HCT116 (cell line): Measurements from ENCODE around the gene RFC1. TPM values are rescaled to one million over a fixed set of nuclear protein-coding genes. Genes with fewer than 3 reads are reported as not detected.

ENCODE experiments used
- ATAC-seq: fragments of 200-7000 bp; cut with Tn5 transposase; 2 replicates; pipeline ENCODE4 v1.9.1; 2020; ENCODE audit warnings: mild to moderate bottlenecking, moderate library complexity
- BruUV-seq: library from RNA; stranded (reverse); fragments of 400-500 nt; replicated peaks from 2 replicates; lab custom pipeline; 2021; lab: Mats Ljungman, UMichigan
- CTCF ChIA-PET: fragments of 300-600 bp; sonication (Branson Sonifier 250); formaldehyde crosslinking; loops from one replicate; lab custom pipeline; 2021; ENCODE audit warnings: antibody characterized with exemption; lab: Charles Lee
- POLR2A ChIA-PET: fragments of 300-600, 350-600 bp; sonication (Branson Sonifier 250); formaldehyde crosslinking; loops from one replicate; lab custom pipeline; 2021; ENCODE audit warnings: antibody characterized with exemption; lab: Charles Lee
- RAD21 ChIA-PET, 2 experiments: fragments of 300-600 bp; sonication (Branson Sonifier 250); formaldehyde crosslinking; loops; one replicate each; lab custom pipeline; 2023; ENCODE audit warnings: low total read pairs in 2 of 2; ENCODE audit not compliant: uncharacterized antibody in 2 of 2, unreplicated experiment in 2 of 2, low non-redundant PET in 1 of 2; lab: Charles Lee
- DNase-seq: peaks from one replicate; pipeline ENCODE4 v3.0.0-alpha.2; 2010; ENCODE audit warnings: low read depth, low spot score
- H2AFZ ChIP-seq: fragments of 200-600 bp; shearing (Covaris generic), sonication (generic); 2 replicates; pipeline ENCODE4 v1.6.1; 2017; ENCODE audit warnings: low read depth, mixed run types, mixed read lengths, antibody characterized with exemption, low read length; ENCODE audit not compliant: poor library complexity, severe bottlenecking
- H3K27ac ChIP-seq: 2 replicates; pipeline ENCODE4 v1.5.1; 2012; ENCODE audit warnings: low read depth, low read length
- H3K27me3 ChIP-seq: fragments of 200-600 bp; sonication (generic); 2 replicates; pipeline ENCODE4 v1.6.1; 2016; ENCODE audit warnings: mixed run types, low read length, mixed read lengths; ENCODE audit not compliant: insufficient read depth
- H3K36me3 ChIP-seq, 2 experiments: fragments of 200-500 bp in 1 of 2; fragments of 200-600 bp in 1 of 2; sonication (Bioruptor generic) in 1 of 2; sonication (generic) in 1 of 2; 2 replicates each; pipeline versions ENCODE4 v1.5.1 to v1.6.1; 2014 to 2016; ENCODE audit warnings: low read length in 2 of 2, inconsistent platforms in 1 of 2, mixed read lengths in 1 of 2, mixed run types in 1 of 2; ENCODE audit not compliant: insufficient read depth in 2 of 2, control insufficient read depth in 1 of 2
- H3K4me1 ChIP-seq, 2 experiments: fragments of 200-600 bp in 1 of 2; sonication (generic) in 1 of 2; 2 replicates each; pipeline versions ENCODE4 v1.5.1 to v1.6.1; 2012 to 2017; ENCODE audit warnings: low read length in 2 of 2, inconsistent platforms in 1 of 2, mild to moderate bottlenecking in 1 of 2, mixed read lengths in 1 of 2, mixed run types in 1 of 2, moderate library complexity in 1 of 2; ENCODE audit not compliant: insufficient read depth in 2 of 2, control insufficient read depth in 1 of 2
- H3K4me2 ChIP-seq: fragments of 200-600 bp; sonication (generic); 2 replicates; pipeline ENCODE4 v1.6.1; 2017; ENCODE audit warnings: mixed run types, low read length, mixed read lengths
- H3K4me3 ChIP-seq, 2 experiments: fragments of 200-600 bp in 1 of 2; sonication (generic) in 1 of 2; replicated peaks in 1 of 2; 2 replicates each; pipeline ENCODE4 v1.5.1; 2011 to 2016; ENCODE audit warnings: low read length in 2 of 2, control low read depth in 1 of 2, low read depth in 1 of 2, mild to moderate bottlenecking in 1 of 2, mixed read lengths in 1 of 2, mixed run types in 1 of 2
- H3K79me2 ChIP-seq: fragments of 200-600 bp; sonication (generic); 2 replicates; pipeline ENCODE4 v1.6.1; 2017; ENCODE audit warnings: mild to moderate bottlenecking, mixed run types, low read length, moderate library complexity, mixed read lengths; ENCODE audit not compliant: insufficient read depth
- H3K9ac ChIP-seq: fragments of 200-600 bp; sonication (generic); 2 replicates; pipeline ENCODE4 v1.6.1; 2016; ENCODE audit warnings: low read length, mixed read lengths
- H3K9me2 ChIP-seq: fragments of 200-600 bp; sonication (generic), shearing (Covaris generic); 2 replicates; pipeline ENCODE4 v1.6.1; 2017; ENCODE audit warnings: mixed run types, mild to moderate bottlenecking, moderate library complexity; ENCODE audit not compliant: insufficient read depth
- H3K9me3 ChIP-seq, 2 experiments: fragments of 200-500 bp in 1 of 2; fragments of 200-600 bp in 1 of 2; sonication (Bioruptor generic) in 1 of 2; sonication (generic) in 1 of 2; 2 replicates each; pipeline ENCODE4 v1.6.1; 2014 to 2017; ENCODE audit warnings: low read length in 2 of 2, mixed read lengths in 2 of 2, inconsistent platforms in 1 of 2, low read depth in 1 of 2, mild to moderate bottlenecking in 1 of 2, mixed run types in 1 of 2, moderate library complexity in 1 of 2; ENCODE audit not compliant: control insufficient read depth in 1 of 2, insufficient read depth in 1 of 2
- H4K20me1 ChIP-seq: fragments of 200-600 bp; sonication (generic), shearing (Covaris generic); 2 replicates; pipeline ENCODE4 v1.6.1; 2017; ENCODE audit warnings: mixed run types, mild to moderate bottlenecking, moderate library complexity; ENCODE audit not compliant: insufficient read depth
- CEBPB ChIP-seq: IDR thresholded peaks from 2 replicates; pipeline ENCODE4 v1.6.1; 2012; ENCODE audit warnings: low read depth
- CTCF ChIP-seq, 3 experiments: fragments of 200-600 bp in 1 of 3; sonication (generic) in 1 of 3; IDR thresholded peaks in 2 of 3; conservative IDR thresholded peaks in 1 of 3; 2 replicates each; pipeline ENCODE4 v1.5.1; 2012 to 2017; ENCODE audit warnings: low read depth in 2 of 3, low read length in 2 of 3, antibody characterized with exemption in 1 of 3, borderline replicate concordance in 1 of 3, control low read depth in 1 of 3, mild to moderate bottlenecking in 1 of 3, mixed read lengths in 1 of 3, mixed run types in 1 of 3, moderate library complexity in 1 of 3; ENCODE audit not compliant: insufficient read depth in 1 of 3
- EGR1 ChIP-seq: IDR thresholded peaks from 2 replicates; pipeline ENCODE4 v1.6.1; 2012; ENCODE audit warnings: low read depth
- ELF1 ChIP-seq: IDR thresholded peaks from 2 replicates; pipeline ENCODE4 v1.6.1; 2012; ENCODE audit warnings: low read depth, borderline replicate concordance
- EZH2 ChIP-seq: fragments of 200-600 bp; sonication (generic); IDR thresholded peaks from 2 replicates; pipeline ENCODE4 v1.6.1; 2017; ENCODE audit warnings: antibody characterized with exemption, mixed run types
- EZH2phosphoT487 ChIP-seq: fragments of 200-600 bp; IDR thresholded peaks from 2 replicates; pipeline ENCODE4 v1.6.1; 2018; ENCODE audit warnings: antibody characterized with exemption, borderline replicate concordance
- FOSL1 ChIP-seq: IDR thresholded peaks from 2 replicates; pipeline ENCODE4 v1.6.1; 2012; ENCODE audit warnings: low read depth
- MAX ChIP-seq: IDR thresholded peaks from 2 replicates; pipeline ENCODE4 v1.6.1; 2012
- POLR2A ChIP-seq: IDR thresholded peaks from 2 replicates; pipeline ENCODE4 v1.7.0; 2011; ENCODE audit warnings: borderline replicate concordance; ENCODE audit not compliant: insufficient read depth, insufficient read length; ENCODE audit errors: extremely low read depth
- POLR2AphosphoS5 ChIP-seq: IDR thresholded peaks from 2 replicates; pipeline ENCODE4 v1.6.1; 2011; ENCODE audit warnings: mild to moderate bottlenecking, low read depth, low read length, moderate library complexity
- TCF7L2 ChIP-seq: IDR thresholded peaks from 2 replicates; pipeline ENCODE4 v1.7.0; 2011; ENCODE audit warnings: borderline replicate concordance, inconsistent platforms; ENCODE audit not compliant: insufficient read depth, insufficient read length; ENCODE audit errors: extremely low read depth
- YY1 ChIP-seq: IDR thresholded peaks from 2 replicates; pipeline ENCODE4 v1.6.1; 2011; ENCODE audit warnings: low read length, low read depth, moderate library complexity, mild to moderate bottlenecking; ENCODE audit not compliant: insufficient replicate concordance; ENCODE audit errors: extremely low read depth
- ZFX ChIP-seq: fragments of 450-650 bp; IDR thresholded peaks from 2 replicates; pipeline ENCODE4 v1.6.1; 2017
- intact Hi-C: fragments of 100-400 bp; cut with micrococcal nuclease; formaldehyde crosslinking; loops from 2 replicates; pipeline ENCODE4 v1.10.0; 2022
- total RNA-seq: library from RNA; stranded (reverse); gene quantifications from one replicate; pipeline ENCODE4 v1.2.1, GENCODE V29; 2021; ENCODE audit not compliant: unreplicated experiment
- TF ChIP-seq, protein P1 (sequence below): IDR thresholded peaks from 2 replicates; pipeline ENCODE4 v1.6.1; 2011; ENCODE audit warnings: mild to moderate bottlenecking, low read length, moderate library complexity; ENCODE audit not compliant: insufficient replicate concordance; ENCODE audit errors: extremely low read depth

The RFC1 gene
- total RNA-seq, 1 experiment from 2014 or later: 52.3 TPM

DNA sequence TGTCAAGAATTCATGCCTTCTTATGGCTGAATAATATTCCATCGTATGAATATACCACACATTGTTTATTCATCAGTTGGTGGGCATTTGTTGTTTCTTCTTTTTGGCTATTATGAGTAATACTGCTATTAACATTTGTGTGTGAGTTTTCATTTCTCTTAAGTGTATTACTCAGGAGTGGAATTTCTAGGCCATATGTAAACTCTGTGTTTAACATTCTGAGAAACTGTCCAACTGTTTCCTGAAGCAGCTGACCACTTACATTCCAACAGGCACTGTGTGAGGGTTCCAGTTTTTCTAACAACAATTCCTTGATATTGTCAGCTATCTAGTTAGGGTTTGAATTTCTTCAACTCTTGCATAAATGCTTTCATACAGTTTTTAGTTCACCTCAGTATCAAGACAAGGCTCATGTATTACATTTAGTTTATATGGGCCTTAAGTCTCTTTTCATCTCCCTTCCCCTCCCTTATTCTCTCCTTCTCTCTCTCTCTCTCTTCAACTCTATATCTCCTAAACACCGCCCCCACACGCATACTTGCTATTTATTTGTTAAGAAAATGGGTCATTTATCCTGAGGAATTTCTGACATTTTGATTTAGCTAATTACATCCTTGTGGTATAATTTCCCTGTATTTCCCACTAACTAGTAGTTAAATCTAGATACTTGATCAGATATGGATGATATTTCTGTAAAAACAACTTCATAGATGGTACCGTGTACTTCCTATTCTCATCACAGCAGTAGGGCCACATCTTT lies 106.4 kb downstream of the RFC1 start:
- Histone ChIP-seq H4K20me1 (no peaks in the 10 kb centered on the region), H3K9me2 (no peaks in the 10 kb centered on the region), H3K36me3 (no peaks in the 10 kb centered on the region), H3K9ac (no peak overlapping the region), H3K79me2 (no peaks in the 10 kb centered on the region), H3K4me3 (no peak overlapping the region), H3K4me1 (peaks cover 6 to 15% of the 10 kb centered on the region in 2 experiments; a peak in 2 of 4 replicates), H2AFZ (no peak overlapping the region), H3K4me2 (no peak overlapping the region), H3K9me3 (no peaks in the 10 kb centered on the region), H3K27me3 (no peaks in the 10 kb centered on the region), H3K27ac (no peak overlapping the region)
- CTCF ChIA-PET: no interaction called here
- no TSS peak for BruUV-seq
- RAD21 ChIA-PET: no interaction called here
- intact Hi-C loops: no loop called here
- POLR2A ChIA-PET: no interaction called here
- ATAC-seq (no peak), DNase-seq (no peak)
- TF ChIP-seq CTCF (IDR thresholded peaks at IDR 0.05 in 2 of 3, conservative IDR thresholded peaks at IDR 0.05 in 1 of 3; ENCODE audit: borderline replicate concordance in 1 of 3, insufficient read depth in 1 of 3, low read depth in 2 of 3, low read length in 2 of 3) (no peak), YY1 (no peak), MAX (no peak), ZFX (no peak), ELF1 (no peak), EZH2phosphoT487 (no peak), FOSL1 (no peak), EGR1 (no peak), EZH2 (no peak), TCF7L2 (no peak), CEBPB (no peak), POLR2A (no peak), POLR2AphosphoS5 (no peak)
- TF ChIP-seq, protein P1, sequence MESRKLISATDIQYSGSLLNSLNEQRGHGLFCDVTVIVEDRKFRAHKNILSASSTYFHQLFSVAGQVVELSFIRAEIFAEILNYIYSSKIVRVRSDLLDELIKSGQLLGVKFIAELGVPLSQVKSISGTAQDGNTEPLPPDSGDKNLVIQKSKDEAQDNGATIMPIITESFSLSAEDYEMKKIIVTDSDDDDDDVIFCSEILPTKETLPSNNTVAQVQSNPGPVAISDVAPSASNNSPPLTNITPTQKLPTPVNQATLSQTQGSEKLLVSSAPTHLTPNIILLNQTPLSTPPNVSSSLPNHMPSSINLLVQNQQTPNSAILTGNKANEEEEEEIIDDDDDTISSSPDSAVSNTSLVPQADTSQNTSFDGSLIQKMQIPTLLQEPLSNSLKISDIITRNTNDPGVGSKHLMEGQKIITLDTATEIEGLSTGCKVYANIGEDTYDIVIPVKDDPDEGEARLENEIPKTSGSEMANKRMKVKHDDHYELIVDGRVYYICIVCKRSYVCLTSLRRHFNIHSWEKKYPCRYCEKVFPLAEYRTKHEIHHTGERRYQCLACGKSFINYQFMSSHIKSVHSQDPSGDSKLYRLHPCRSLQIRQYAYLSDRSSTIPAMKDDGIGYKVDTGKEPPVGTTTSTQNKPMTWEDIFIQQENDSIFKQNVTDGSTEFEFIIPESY: no peak
